Activated T-cell treated with anti-CD3 and anti-CD28 coated beads for 4 hours (primary cell): ENCODE results near the gene MCC.

ENCODE experiments used
- DNase-seq: peaks from one replicate; pipeline ENCODE4 v3.0.0-alpha.2; 2020

MCC gene

GRCh38 chr5:113240032-113240431 is 248.2 kb downstream of the MCC start:
- no peak for DNase-seq

- DNase-seq: no peak
These were observed 250.4 kb downstream of the MCC start for GRCh38 chr5:113237893-113238292.

- no peak for DNase-seq
These were observed 251.5 kb downstream of the MCC start for GRCh38 chr5:113236536-113237288.

DNA sequence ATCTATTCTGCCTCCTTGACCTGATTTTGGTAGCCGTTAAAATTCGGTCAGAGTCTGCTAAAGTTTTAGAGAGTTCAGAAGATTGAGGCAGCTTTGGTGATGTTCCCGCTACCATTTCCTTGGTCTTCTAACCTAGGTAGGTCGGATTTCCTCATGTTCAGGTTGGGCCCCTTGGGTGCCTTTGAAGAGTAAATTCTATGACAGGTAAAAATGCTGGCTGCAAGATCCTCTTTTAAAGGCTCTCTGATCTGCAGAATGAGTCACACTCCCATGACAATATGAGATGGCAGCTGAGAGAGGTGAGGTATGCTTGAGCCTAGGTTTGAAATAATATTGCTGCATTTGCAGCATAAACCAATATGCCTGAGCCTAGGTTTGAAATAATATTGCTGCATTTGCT is 252.4 kb downstream of the MCC start:
- no peak for DNase-seq

GRCh38 chr5:113234546-113234945 is 253.7 kb downstream of the MCC start:
- DNase-seq: no peak

- no peak for DNase-seq
These were observed 254.6 kb downstream of the MCC start for GRCh38 chr5:113233606-113234005.

DNA sequence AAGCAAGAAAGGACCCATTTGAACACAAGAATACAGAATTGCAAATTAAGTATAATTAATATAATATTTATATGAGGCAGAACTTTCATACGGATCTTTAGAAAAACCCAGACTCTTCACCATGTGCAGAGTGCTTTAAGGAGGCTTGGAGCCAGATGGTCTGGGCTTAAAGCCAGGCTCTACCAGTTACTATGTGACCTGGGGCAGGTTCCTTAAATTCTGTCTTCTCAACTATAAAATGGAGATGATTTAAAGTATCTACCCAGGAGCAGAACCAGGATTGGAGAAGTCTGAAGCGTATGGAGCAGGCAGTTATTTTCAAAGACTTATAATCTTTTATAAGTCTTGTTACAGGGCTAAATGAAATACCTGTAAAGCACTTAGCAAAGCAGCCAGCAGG is 255.6 kb downstream of the MCC start:
- no peak for DNase-seq

- DNase-seq: no peak
These were observed 256.0 kb downstream of the MCC start for GRCh38 chr5:113232221-113232620.

GRCh38 chr5:113231653-113232000 is 256.6 kb downstream of the MCC start:
- DNase-seq: no peak

DNA sequence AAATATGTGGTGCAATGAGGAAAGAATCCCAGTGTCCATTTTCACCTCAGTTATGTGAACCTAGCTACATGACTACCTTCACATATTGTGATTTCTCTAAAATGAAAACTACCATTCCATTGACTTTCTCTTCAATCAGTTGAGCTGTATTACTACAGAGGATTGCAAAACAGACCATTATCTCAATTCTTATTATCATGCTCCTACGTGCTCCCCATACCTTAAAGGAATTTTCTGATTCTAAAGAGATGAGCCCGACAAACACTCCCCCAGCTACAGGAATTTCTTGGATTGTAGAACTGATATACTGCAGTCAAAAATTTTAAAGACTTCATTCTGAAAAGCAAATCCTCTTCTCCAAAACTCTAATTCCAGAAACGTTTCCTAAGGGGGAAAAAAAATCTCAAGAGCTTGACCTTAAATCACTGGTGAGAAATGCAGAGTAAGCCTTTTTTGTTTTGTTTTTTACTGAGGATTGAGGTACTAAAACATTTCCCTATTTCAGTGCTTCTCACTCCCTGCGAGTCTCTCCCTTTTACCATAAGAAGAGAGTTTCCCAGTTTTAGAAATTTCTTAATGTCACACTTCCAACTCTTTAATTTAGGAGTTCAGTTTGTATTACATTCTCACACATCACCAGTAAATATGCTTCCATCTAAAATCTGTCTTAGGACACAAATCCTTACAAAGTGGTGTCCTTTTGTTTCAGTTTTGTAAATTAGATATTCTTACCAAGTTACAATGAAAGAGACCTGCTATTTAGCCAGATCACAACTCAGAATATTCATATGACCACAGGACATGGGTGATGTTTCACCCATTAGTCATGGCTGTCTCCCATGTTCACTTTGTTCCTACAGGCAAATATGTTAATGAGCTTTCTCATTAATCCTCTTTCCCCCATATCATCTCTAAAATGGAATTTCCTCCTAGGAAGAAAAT is 257.3 kb downstream of the MCC start:
- no peak for DNase-seq

DNA sequence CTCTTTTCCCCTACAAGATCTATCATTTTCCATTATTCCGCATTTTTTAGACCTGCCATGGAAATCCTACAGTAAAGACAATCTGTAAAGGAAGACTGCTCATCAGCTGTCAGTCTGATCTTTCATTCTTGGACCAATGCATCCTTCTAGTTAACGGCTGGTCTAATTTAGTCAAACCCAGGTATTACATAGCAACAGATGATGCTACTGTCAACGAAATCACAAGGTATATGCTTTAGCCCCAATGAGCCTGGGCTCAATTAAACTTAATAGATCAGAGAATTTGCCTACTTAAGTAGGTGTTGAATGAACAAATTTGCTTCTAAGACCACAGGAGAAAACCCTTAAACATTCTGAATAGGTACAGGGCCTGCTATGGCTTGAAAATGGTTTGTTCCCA is 260.5 kb downstream of the MCC start:
- DNase-seq: no peak

GRCh38 chr5:113226116-113226736 is 262.0 kb downstream of the MCC start:
- DNase-seq: no peak

DNA sequence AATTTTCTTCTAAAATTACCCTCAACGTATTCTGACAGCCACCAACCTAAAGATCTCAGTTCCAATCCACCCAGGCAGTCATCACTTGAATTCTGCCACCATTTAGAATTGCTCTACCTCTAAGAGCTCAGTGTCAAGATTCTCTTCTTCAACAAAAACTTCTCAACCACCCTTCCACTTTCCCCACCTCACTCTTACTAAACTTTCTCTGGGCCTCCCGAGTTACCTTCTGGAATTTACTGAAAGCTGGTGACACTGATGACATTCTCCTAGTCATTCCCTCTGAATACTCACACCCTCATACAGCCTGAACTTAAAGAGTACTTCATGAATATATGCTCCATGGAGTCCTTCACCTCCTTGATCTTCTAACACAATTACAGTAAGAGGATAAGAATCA is 263.0 kb downstream of the MCC start:
- DNase-seq: no peak

DNA sequence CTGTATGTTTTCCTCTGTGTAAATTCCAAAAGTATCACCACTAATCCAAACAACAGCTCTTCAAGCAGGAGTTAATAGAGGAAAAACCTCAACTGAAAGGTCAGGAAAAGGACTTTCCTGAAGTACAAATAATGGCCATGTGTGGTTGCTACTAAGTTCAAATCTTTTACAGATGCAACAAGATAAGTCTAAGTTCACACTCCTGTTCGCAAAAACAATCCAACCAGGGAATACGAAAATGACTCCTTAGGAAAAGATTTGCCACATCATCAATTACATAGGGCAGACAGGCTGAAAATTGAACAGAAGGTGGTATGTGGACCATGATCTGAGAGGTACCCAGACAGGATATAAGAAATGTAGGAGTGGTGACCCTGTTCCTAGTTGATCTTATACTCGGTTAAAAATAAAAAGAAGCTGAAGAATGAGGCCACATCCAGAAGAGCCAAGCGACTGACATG is 263.6 kb downstream of the MCC start:
- DNase-seq: no peak

GRCh38 chr5:113223831-113224604 is 264.2 kb downstream of the MCC start:
- no peak for DNase-seq

DNA sequence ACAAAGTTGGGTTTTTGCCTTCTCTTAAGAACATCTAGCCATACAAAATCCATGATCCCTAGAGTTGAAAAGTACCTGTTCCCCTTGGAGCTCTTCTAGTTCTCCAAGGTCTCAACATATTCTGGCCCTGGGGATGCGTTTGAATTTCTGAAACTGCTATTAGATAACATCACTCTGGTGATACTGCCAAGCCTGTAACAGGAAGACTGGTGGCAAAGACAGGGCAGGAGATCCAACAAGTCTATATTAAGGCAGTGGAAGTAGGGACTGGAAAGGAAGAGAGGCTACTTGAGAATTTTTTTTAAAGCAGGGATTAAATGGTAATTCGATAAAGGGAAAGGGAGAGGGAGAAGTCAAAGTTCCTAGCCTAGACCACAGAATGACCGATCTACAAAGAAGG is 264.9 kb downstream of the MCC start:
- DNase-seq: no peak

GRCh38 chr5:113221294-113222176 is 266.7 kb downstream of the MCC start:
- no peak for DNase-seq

GRCh38 chr5:113219695-113220094 is 268.6 kb downstream of the MCC start:
- DNase-seq: no peak

GRCh38 chr5:113218906-113219517 is 269.2 kb downstream of the MCC start:
- DNase-seq: no peak

DNA sequence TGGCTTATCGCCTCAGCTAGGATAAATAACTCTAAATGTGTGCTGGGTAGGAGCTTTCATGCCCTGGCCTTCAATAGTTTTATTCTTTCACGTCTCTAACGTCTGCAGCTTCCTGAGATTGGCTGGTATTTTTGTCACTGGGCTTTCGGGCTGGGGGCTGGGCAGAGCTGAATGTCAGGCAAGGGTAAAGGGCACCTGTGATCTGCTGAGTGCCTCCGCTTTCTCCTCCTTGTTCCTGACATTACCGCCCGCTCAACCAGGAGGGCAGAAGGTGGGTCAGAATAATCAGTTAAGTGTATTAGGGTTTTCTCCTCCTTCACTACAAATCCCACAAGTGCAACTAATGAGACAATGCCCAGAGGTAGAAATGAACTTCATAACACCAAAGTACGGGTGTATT is 270.1 kb downstream of the MCC start:
- DNase-seq: no peak

GRCh38 chr5:113217619-113218184 is 270.6 kb downstream of the MCC start:
- no peak for DNase-seq
